GM23248 (cell line): Measurements from ENCODE around the gene STX18. TPM values are rescaled to one million over a fixed set of nuclear protein-coding genes. Genes with fewer than 3 reads are reported as not detected.

Source experiments
- DNase-seq: peaks from one replicate; pipeline ENCODE4 v3.0.0-alpha.2; 2015
- H2AFZ ChIP-seq: fragments of 200-600 bp; sonication (generic); 2 replicates; pipeline ENCODE4 v1.6.1; 2016; ENCODE audit warnings: antibody characterized with exemption
- H3F3A ChIP-seq: fragments of 200-600 bp; sonication (generic); 2 replicates; pipeline ENCODE4 v1.6.1; 2016; ENCODE audit warnings: mild to moderate bottlenecking, antibody characterized with exemption, mixed run types; ENCODE audit not compliant: insufficient read depth
- H3K27ac ChIP-seq: fragments of 200-600 bp; sonication (generic); 2 replicates; pipeline ENCODE4 v1.5.1; 2016; ENCODE audit warnings: mild to moderate bottlenecking
- H3K27me3 ChIP-seq: fragments of 200-600 bp; sonication (generic); replicated peaks from 2 replicates; pipeline ENCODE4 v1.6.1; 2016; ENCODE audit warnings: mild to moderate bottlenecking; ENCODE audit not compliant: insufficient read depth
- H3K36me3 ChIP-seq: fragments of 200-600 bp; sonication (generic); 2 replicates; pipeline ENCODE4 v1.6.1; 2016; ENCODE audit warnings: low read depth, mild to moderate bottlenecking
- H3K4me1 ChIP-seq: fragments of 200-600 bp; sonication (generic); 2 replicates; pipeline ENCODE4 v1.6.1; 2016; ENCODE audit warnings: mild to moderate bottlenecking; ENCODE audit not compliant: insufficient read depth
- H3K4me2 ChIP-seq: fragments of 200-600 bp; sonication (generic); one replicate; pipeline ENCODE4 v1.6.1; 2016; ENCODE audit warnings: mild to moderate bottlenecking; ENCODE audit not compliant: unreplicated experiment
- H3K4me3 ChIP-seq: fragments of 200-600 bp; sonication (generic); 2 replicates; pipeline ENCODE4 v1.5.1; 2016; ENCODE audit warnings: mild to moderate bottlenecking
- H3K79me2 ChIP-seq: fragments of 200-600 bp; sonication (generic); 2 replicates; pipeline ENCODE4 v1.6.1; 2016; ENCODE audit warnings: mild to moderate bottlenecking; ENCODE audit not compliant: insufficient read depth
- H3K9ac ChIP-seq: fragments of 200-600 bp; sonication (generic); 2 replicates; pipeline ENCODE4 v1.6.1; 2016; ENCODE audit warnings: mild to moderate bottlenecking
- H3K9me2 ChIP-seq: fragments of 200-600 bp; sonication (generic); 2 replicates; pipeline ENCODE4 v1.6.1; 2016; ENCODE audit warnings: mixed run types, mild to moderate bottlenecking, moderate library complexity; ENCODE audit not compliant: insufficient read depth
- H3K9me3 ChIP-seq: fragments of 200-600 bp; sonication (generic); one replicate; pipeline ENCODE4 v1.6.1; 2017; ENCODE audit warnings: low read depth
- H4K20me1 ChIP-seq: fragments of 200-600 bp; sonication (generic); 2 replicates; pipeline ENCODE4 v1.6.0; 2016; ENCODE audit not compliant: insufficient read depth
- EZH2 ChIP-seq: fragments of 200-600 bp; sonication (generic); IDR thresholded peaks from 2 replicates; pipeline ENCODE4 v1.6.1; 2018; ENCODE audit warnings: antibody characterized with exemption, mild to moderate bottlenecking; ENCODE audit not compliant: insufficient read depth, poor library complexity, severe bottlenecking
- EZH2phosphoT487 ChIP-seq: fragments of 200-600 bp; sonication (generic); IDR thresholded peaks from 2 replicates; pipeline ENCODE4 v1.6.1; 2018; ENCODE audit warnings: antibody characterized with exemption, moderate library complexity, mild to moderate bottlenecking, low read depth; ENCODE audit not compliant: insufficient read depth
- WGBS, 2 experiments: methylation state at CpG; one replicate each; pipeline ENCODE4 v1.1.6; 2015 to 2017; ENCODE audit warnings: low lambda C conversion rate in 2 of 2, low coverage in 1 of 2; ENCODE audit errors: missing lambda C conversion rate in 2 of 2; 5-methylcytosine and 5-hydroxymethylcytosine counted together
- in situ Hi-C: fragments of 300-500 bp; cut with MboI; formaldehyde crosslinking; loops from 2 replicates; pipeline ENCODE4 v1.15.0; 2020
- polyA plus RNA-seq: library from polyadenylated mRNA; unstranded; fragments of >200 nt; fragmentation: Nextera tagmentation; extraction: Ambion mirVana; gene quantifications from 2 replicates; pipeline ENCODE4 v1.2.1, GENCODE V29; 2016
- total RNA-seq: library from RNA; depleted of rRNA; stranded (reverse); fragments of >200 nt; shearing (Covaris generic); gene quantifications from 2 replicates; pipeline ENCODE4 v1.2.3, GENCODE V29; 2014

STX18 gene
- total and polyA plus RNA-seq, 2 experiments from 2014 or later = 39.2 to 42.6 TPM

- Histone ChIP-seq H3K9me3 (no peaks in the 10 kb centered on the region), H3K9me2 (no peaks in the 10 kb centered on the region), H3K36me3 (no peaks in the 10 kb centered on the region), H4K20me1 (no peaks in the 10 kb centered on the region), H3K4me3 (no peak overlapping the region), H2AFZ (no peak overlapping the region), H3K4me2 (no peak overlapping the region), H3K9ac (no peak overlapping the region), H3K27ac (no peak overlapping the region), H3K79me2 (peaks cover 84% of the 10 kb centered on the region), H3F3A (peaks cover 18% of the 10 kb centered on the region), H3K27me3 (no peaks in the 10 kb centered on the region), H3K4me1 (peaks cover 34% of the 10 kb centered on the region)
- 86 to 88% methylated on average over 5 of the region's 5 CpGs for WGBS, 2 experiments
- in situ Hi-C loops = loop anchor here (10.0 to 25.0 kb wide), 3 partner anchors 184 to 646 kb away; no protein-coding TSS in a partner anchor
- DNase-seq = no peak
- no peak for TF ChIP-seq EZH2
- no peak for TF ChIP-seq EZH2phosphoT487
These were observed 51.0 kb downstream of the STX18 start for GRCh38 chr4:4490816-4491215.

DNA sequence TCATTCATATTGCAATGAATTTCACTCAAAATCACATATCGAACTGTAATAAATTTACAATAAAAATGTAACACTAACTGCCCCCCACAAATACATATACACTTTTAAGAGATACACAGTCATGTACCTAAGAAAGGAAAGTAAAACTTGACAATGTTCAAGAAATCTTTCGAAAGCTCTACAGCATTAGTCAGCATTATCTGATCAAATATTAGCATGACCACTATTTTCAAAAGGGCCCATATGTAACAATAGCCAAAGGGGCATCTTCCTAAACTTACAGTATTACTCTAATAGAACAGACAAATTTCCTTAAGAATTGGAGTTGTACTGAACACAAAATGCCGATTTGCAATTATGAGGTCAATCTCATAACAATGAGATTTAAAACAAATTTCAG, 51.8 kb downstream of the STX18 start:
- in situ Hi-C loops = loop anchor here (10.0 to 25.0 kb wide), 3 partner anchors 185 to 647 kb away; no protein-coding TSS in a partner anchor

GRCh38 chr4:4488405-4489404, 53.1 kb downstream of the STX18 start:
- Histone ChIP-seq H3K4me1 (peaks cover 34% of the 10 kb centered on the region), H3F3A (peaks cover 18% of the 10 kb centered on the region), H3K9me2 (no peaks in the 10 kb centered on the region), H3K36me3 (no peaks in the 10 kb centered on the region), H3K27ac (no peak overlapping the region), H2AFZ (no peak overlapping the region), H3K9ac (no peak overlapping the region), H4K20me1 (no peaks in the 10 kb centered on the region), H3K27me3 (no peaks in the 10 kb centered on the region), H3K4me3 (no peak overlapping the region), H3K9me3 (no peaks in the 10 kb centered on the region), H3K4me2 (peak overlapping the region; percentile 10), H3K79me2 (peaks cover 84% of the 10 kb centered on the region)
- DNase-seq = peak; percentile 84
- in situ Hi-C loops = loop anchor here (10.0 to 25.0 kb wide), 3 partner anchors 376 to 649 kb away; no protein-coding TSS in a partner anchor
- 34 to 35% methylated on average over 6 of the region's 6 CpGs for WGBS, 2 experiments
- TF ChIP-seq EZH2 = no peak
- TF ChIP-seq EZH2phosphoT487 = no peak

More for the DNA sequence above, 51.8 kb downstream of the STX18 start:
- Histone ChIP-seq H3K4me3 (no peak overlapping the region), H3K4me1 (peaks cover 34% of the 10 kb centered on the region), H3K27me3 (no peaks in the 10 kb centered on the region), H3K36me3 (no peaks in the 10 kb centered on the region), H3K27ac (no peak overlapping the region), H4K20me1 (no peaks in the 10 kb centered on the region), H3F3A (peaks cover 18% of the 10 kb centered on the region), H3K9me2 (no peaks in the 10 kb centered on the region), H3K9me3 (no peaks in the 10 kb centered on the region), H2AFZ (no peak overlapping the region), H3K9ac (peak overlapping the region; percentile 0; the same call in 1 of the 2 replicates), H3K79me2 (peaks cover 84% of the 10 kb centered on the region), H3K4me2 (peak overlapping the region; percentile 16)
- TF ChIP-seq EZH2 = no peak
- no peak for TF ChIP-seq EZH2phosphoT487
- peak; percentile 56 for DNase-seq
- 80 to 84% methylated on average over 3 of the region's 3 CpGs for WGBS, 2 experiments

- Histone ChIP-seq H3K36me3 (no peaks in the 10 kb centered on the region), H3K4me2 (no peak overlapping the region), H3K79me2 (peaks cover 96% of the 10 kb centered on the region), H3K27ac (no peak overlapping the region), H3K9me3 (no peaks in the 10 kb centered on the region), H3K4me3 (no peak overlapping the region), H3K27me3 (no peaks in the 10 kb centered on the region), H3F3A (peaks cover 12% of the 10 kb centered on the region), H3K9ac (no peak overlapping the region), H3K4me1 (peaks cover 24% of the 10 kb centered on the region), H4K20me1 (no peaks in the 10 kb centered on the region), H3K9me2 (no peaks in the 10 kb centered on the region), H2AFZ (no peak overlapping the region)
- in situ Hi-C loops = loop anchor here (10.0 to 25.0 kb wide), 3 partner anchors 378 to 650 kb away; no protein-coding TSS in a partner anchor
- DNase-seq = no peak
- TF ChIP-seq EZH2 = no peak
- no peak for TF ChIP-seq EZH2phosphoT487
- WGBS, 2 experiments = 85 to 86% methylated on average over 3 of the region's 3 CpGs
These were observed 54.9 kb downstream of the STX18 start for GRCh38 chr4:4486969-4487368.
